H1 (cell line): Measurements from ENCODE around the gene CFAP97. TPM values are rescaled to one million over a fixed set of nuclear protein-coding genes. Genes with fewer than 3 reads are reported as not detected.

Experiments
- MAFK ChIP-seq: IDR thresholded peaks from 2 replicates; pipeline ENCODE4 v1.6.1; 2012; ENCODE audit warnings: low read depth, mild to moderate bottlenecking, improper control_type of control experiment, low read length
- polyA plus RNA-seq, 7 experiments: library from polyadenylated mRNA; depleted of rRNA in 3 of 7; stranded (reverse) in 5 of 7; unstranded in 2 of 7; fragments of >200 nt in 5 of 7; fragments of 200-250 nt in 2 of 7; gene quantifications; 1 replicate in 5 of 7; 2 replicates in 1 of 7; 4 replicates in 1 of 7; pipeline versions ENCODE4 v1.2.1 to v1.2.3, GENCODE V29; 2011 to 2013; ENCODE audit warnings: missing spikeins in 2 of 7, mixed read lengths in 2 of 7
- total RNA-seq: library from RNA; stranded (reverse); fragmentation: NEBNext Ultra II Directional; extraction: Animal tissue kit (Norgen Biotek cat#: 25700); gene quantifications from 2 replicates; pipeline ENCODE4 v1.2.1, GENCODE V29; 2021
- TF ChIP-seq, protein P1 (sequence below): IDR thresholded peaks from 2 replicates; pipeline ENCODE4 v1.6.1; 2011; ENCODE audit warnings: low read length, improper control_type of control experiment

CFAP97 gene
- total and polyA plus RNA-seq, 2 of the 8 experiments (the other 6 are each of a cell fraction or from before 2014, with no cell fraction given), result 9.2 to 40.4 TPM

DNA sequence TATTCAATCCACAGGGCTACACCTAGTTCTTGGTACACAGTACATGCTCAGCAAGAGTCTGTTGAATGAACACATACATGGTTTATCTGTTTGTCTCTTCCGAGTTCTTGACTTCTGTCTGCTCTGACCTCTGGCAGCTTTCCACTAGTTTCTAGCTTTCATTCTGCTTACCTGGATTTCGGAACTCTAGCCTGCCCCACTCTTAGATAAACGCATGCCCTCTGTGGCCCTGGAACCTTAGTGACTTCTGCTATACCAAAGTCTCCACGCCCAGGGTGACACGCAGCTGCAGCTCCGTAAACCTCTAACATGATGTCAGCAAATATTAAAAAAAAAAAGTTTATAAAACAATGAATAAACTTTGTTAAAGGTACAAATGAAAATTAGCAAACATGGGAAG is 62.0 kb downstream of the CFAP97 start (continued):
- TF ChIP-seq, protein P1, sequence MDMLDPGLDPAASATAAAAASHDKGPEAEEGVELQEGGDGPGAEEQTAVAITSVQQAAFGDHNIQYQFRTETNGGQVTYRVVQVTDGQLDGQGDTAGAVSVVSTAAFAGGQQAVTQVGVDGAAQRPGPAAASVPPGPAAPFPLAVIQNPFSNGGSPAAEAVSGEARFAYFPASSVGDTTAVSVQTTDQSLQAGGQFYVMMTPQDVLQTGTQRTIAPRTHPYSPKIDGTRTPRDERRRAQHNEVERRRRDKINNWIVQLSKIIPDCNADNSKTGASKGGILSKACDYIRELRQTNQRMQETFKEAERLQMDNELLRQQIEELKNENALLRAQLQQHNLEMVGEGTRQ, result no peak
- TF ChIP-seq MAFK, result no peak
